Lung microvascular endothelial cell (primary cell): Measurements from ENCODE around the gene SPATA2L. TPM values are rescaled to one million over a fixed set of nuclear protein-coding genes. Genes with fewer than 3 reads are reported as not detected.

ENCODE experiments used
- DNase-seq, 2 donors: peaks; one replicate each; pipeline versions ENCODE4 v3.0.0 to v3.0.0-alpha.2; 2010; ENCODE audit warnings: low read depth in 2 of 2
- total RNA-seq: library from RNA; depleted of rRNA; stranded (reverse); fragments of >200 nt; gene quantifications from 2 replicates; pipeline ENCODE4 v1.2.1, GENCODE V29; 2014

The SPATA2L gene
- total RNA-seq, 1 donor from 2014 or later = 10.1 TPM

- DNase-seq = peak; percentile 88 to 91
Observed at GRCh38 chr16:89657442-89658220, 43.9 kb downstream of the SPATA2L start, which contains the start of the genes CHMP1A and SPATA33. Gene CHMP1A, minus strand, starts transcription at chr16:89657708. Its CDS starts 120 bp downstream, at chr16:89657588. Gene SPATA33, plus strand, starts transcription at chr16:89657836. Its CDS starts 76 bp downstream, at chr16:89657912.

- no peak for DNase-seq
Observed at GRCh38 chr16:89656435-89657121, 44.9 kb downstream of the SPATA2L start.

GRCh38 chr16:89655062-89655643 lies 46.4 kb downstream of the SPATA2L start:
- DNase-seq = no peak

GRCh38 chr16:89653656-89654295 lies 47.7 kb downstream of the SPATA2L start:
- no peak for DNase-seq

GRCh38 chr16:89651584-89651983 lies 49.9 kb downstream of the SPATA2L start:
- no peak for DNase-seq

- DNase-seq = no peak
Observed at GRCh38 chr16:89646906-89647305, 54.6 kb downstream of the SPATA2L start.

Other genes starting within 250 kb of the SPATA2L start
- 31.6 and 31.9 TPM in 2 replicates for gene ANKRD11, start 211.1 kb downstream of the SPATA2L start, total RNA-seq
- gene SPG7, start 193.3 kb downstream of the SPATA2L start, total RNA-seq = 75.8 and 94.6 TPM in 2 replicates
- 2,557 and 4,242 TPM in 2 replicates for gene RPL13, start 141.0 kb downstream of the SPATA2L start, total RNA-seq
- gene CPNE7, start 125.9 kb downstream of the SPATA2L start, total RNA-seq = 1.2 and 3.5 TPM in 2 replicates
- 0.20 and 0.44 TPM in 2 replicates for gene DPEP1, start 88.1 kb downstream of the SPATA2L start, total RNA-seq
- 59.3 and 81.5 TPM in 2 replicates for gene CHMP1A, start 44.0 kb downstream of the SPATA2L start, total RNA-seq
- 0.87 and 1.4 TPM in 2 replicates for gene SPATA33, start 43.9 kb downstream of the SPATA2L start, total RNA-seq
- 23.1 and 38.5 TPM in 2 replicates for gene CDK10, start 15.0 kb downstream of the SPATA2L start, total RNA-seq
- gene VPS9D1, start 19.2 kb upstream of the SPATA2L start, total RNA-seq = 4.1 and 4.4 TPM in 2 replicates
- gene ZNF276, start 19.8 kb upstream of the SPATA2L start, total RNA-seq = 8.3 and 14.5 TPM in 2 replicates
- 5.6 and 6.5 TPM in 2 replicates for gene FANCA, start 114.9 kb upstream of the SPATA2L start, total RNA-seq
- 1.3 and 2.4 TPM in 2 replicates for gene SPIRE2, start 126.8 kb upstream of the SPATA2L start, total RNA-seq
- gene TCF25, start 171.9 kb upstream of the SPATA2L start, total RNA-seq = 115 and 136 TPM in 2 replicates
- 0.65 and 0.79 TPM in 2 replicates for gene MC1R, start 217.2 kb upstream of the SPATA2L start, total RNA-seq
- gene TUBB3, start 221.6 kb upstream of the SPATA2L start, total RNA-seq = 33.5 and 122 TPM in 2 replicates
- 84.1 and 97.0 TPM in 2 replicates for gene DEF8, start 247.1 kb upstream of the SPATA2L start, total RNA-seq